NCI-H1048 (cell line): ENCODE measurements around the gene CFAP126.
"Not testable (repeated sequence)": the region's sequence is repeated elsewhere in the genome, so short reads cannot be mapped to it uniquely, and the experiment has no call there.

Experiments used
- DNase-seq: peaks from one replicate; lab custom pipeline; 2025; lab: John Stamatoyannopoulos, UW

The CFAP126 gene, protein sequence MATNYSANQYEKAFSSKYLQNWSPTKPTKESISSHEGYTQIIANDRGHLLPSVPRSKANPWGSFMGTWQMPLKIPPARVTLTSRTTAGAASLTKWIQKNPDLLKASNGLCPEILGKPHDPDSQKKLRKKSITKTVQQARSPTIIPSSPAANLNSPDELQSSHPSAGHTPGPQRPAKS

DNA sequence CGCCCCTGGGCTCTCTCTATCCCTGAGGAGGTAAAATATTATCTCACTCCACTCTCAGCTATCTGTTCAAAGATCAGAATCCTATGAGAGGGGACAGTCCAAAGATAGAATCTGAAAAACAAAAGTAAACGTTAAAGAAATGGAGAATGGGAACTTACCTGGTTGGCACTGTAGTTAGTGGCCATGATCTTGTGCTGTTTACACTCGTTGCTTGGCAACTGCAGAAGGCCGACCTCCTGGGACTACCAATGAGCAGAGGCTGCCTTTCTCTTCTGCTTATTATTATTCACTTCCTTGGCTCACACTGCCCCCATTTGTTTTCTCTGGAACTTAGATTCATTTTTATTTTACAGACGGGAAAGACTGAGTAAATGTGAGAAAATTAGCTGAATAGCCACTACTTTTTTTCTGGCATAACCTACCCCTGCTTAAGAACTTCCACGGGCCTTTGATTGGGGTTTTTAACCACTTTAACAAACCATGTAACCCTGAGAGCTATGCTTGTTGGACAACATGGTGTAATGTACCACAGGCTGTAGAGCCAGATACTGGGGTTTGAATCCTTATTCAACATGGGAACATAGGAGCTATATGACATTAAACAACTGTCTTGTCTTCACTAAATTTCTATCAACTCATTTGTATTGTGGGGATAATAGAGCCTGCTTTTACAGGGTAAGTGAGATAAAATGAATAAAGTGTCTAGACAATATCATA lies at the start of gene CFAP126:
CFAP126 (minus strand) TSS at position 193 of the 717 bp plus-strand sequence; CDS start at position 185, 8 bp downstream.
- DNase-seq, result no peak

DNA sequence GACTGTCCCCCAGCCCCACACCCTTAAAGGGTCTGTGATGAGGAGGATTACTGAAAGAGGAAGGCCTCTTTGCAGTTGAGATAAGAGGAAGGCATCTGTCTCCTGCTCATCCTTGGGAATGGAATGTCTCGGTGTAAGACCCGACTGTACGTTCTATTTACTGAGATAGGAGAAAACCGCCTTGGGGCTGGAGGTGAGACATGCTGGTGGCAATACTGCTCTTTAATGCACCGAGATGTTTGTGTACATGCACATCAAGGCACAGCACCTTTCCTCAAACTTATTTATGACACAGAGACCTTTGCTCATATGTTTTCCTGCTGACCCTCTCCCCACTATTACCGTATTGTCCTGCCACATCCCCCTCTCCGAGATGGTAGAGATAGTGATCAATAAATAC lies 45.4 kb upstream of the CFAP126 start:
- not testable (repeated sequence) for DNase-seq

DNA sequence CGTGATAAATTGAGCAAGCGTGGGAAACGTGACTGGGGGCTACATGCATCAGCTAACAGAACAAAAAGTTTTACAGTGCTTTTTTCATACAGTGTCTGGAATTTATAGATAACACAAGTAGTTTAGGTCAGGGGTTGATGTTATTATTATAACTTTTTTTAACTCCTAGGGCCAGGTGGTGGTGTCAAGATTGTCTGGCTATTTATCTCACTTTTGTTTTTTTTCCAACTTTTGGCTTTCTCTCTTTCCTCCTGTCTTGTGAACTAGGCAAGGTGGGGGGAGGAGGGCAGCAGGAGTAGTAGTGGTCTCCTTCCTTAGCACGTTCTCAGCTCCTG lies 42.9 kb upstream of the CFAP126 start:
- DNase-seq, result not testable (repeated sequence)

DNA sequence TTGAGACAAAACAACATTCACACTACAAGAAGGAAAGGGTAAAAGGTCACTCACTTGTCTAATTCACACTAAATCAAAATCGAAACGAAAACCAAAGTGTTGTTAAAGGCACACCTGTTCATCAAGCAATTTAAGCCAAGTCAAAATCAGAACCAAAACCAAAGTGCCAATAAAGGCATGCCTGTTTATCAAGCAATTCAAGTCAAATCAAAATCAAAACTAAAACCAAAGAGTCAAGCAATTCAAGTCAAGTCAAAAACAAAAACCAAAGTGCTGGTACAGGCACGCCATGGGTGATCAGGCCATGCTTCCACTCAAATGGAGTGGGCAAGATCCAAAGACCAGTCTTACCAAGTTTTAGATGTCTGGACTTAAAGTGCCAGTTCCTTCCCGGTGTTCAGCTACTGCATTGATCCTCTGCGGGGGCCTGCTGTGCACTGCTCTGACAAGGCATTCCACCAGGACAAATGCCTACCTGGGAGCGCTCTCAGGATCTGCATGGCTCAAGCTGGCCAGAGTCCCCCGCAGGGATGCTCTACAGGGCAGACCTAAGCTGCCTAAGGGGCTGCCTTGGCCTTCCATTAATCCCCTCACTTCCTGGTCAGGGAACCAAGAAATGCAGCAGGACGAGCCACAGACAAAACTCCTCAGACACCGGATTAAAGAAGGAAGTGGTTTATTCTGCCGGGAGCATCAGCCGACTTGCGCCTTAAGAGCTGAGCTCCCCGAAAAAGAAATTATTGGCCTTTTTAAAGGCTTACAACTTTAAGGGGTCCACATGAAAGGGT lies 42.4 kb upstream of the CFAP126 start:
- not testable (repeated sequence) for DNase-seq

DNA sequence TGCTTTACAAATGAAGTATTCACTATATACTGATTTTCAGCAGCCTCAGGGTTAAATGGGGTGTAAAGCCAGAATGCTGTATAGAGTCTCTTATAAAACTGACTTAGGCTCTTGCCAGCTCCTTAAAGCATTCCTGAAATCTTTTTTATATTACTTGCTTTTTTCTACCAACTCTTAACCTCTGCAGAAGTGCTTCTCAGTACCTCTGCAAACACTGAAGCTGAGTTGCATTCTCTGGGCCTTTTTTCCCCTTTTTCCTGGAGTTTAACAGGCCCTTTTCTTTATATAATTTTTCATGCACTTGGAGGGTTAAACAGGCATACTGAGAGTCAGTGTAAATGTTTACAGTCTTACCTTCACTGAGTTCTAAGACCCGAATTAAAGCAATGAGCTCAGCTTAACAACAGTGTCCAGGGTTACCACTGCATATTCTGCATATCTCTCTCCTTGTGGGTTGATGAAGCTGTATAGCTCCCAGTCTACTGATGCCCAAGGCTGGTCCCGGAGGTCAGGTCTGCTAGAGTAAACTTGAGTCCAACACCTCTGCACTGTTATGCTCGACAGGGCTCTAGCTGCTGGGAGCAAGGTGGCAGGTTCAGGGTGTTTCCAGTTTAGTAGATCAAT lies 40.9 kb upstream of the CFAP126 start:
- no peak for DNase-seq

DNA sequence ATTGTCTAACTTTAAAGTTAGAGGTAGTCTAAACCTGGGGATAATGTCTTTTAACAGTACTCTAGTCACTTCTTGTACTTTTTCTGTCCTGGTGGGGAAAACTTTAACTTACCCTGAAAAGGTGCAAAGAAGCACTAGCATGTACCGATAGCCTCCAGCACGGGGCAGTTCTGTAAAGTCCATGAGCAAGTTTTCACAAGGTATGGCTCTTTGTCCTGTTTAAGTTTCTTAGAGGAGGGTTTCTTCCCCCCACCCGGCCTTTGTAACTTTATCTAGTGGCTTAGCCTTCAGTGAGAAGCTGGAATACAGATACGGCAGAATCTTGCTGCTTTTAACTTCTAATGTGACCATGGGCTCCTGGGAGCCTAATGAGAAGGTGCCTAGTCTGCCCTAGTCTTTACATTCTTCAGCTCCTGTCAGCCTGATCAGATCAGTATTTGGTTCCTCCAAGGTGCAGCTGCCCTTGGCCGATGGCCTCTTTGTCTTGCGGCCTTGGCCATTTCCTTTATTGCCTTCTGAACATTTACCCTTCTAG lies 39.8 kb upstream of the CFAP126 start:
- no peak for DNase-seq

DNA sequence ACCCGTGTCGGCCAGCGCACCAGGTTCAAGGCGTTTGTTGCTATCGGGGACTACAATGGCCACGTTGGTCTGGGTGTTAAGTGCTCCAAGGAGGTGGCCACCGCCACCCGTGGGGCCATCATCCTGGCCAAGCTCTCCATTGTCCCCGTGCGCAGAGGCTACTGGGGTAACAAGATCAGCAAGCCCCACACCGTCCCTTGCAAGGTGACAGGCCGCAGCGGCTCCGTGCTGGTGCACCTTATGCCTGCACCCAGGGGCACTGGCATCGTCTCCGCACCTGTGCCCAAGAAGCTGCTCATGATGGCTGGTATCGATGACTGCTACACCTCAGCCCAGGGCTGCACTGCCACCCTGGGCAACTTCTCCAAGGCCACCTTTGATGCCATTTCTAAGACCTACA lies 38.9 kb upstream of the CFAP126 start:
- DNase-seq, result not testable (repeated sequence)

DNA sequence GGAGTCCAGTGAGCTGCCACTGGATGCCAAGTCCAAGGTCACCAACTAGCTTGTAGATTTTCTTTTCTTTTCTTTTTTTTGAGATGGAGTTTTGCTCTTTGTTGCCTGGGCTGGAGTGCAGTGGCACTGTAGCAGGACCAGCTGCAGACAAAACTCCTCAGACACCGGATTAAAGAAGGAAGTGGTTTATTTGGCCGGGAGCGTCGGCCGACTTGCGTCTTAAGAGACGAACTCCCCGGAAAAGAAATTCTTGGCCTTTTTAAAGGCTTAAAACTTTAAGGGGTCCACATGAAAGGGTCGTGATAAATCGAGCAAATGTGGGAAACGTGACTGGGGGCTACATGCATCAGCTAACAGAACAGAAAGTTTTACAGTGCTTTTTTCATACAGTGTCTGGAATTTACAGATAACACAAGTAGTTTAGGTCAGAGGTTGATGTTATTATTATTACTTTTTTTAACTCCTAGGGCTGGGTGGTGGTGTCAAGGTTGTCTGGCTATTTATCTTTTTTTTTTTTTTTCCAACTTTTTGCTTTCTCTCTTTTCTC lies 36.4 kb upstream of the CFAP126 start:
- DNase-seq, result no peak

DNA sequence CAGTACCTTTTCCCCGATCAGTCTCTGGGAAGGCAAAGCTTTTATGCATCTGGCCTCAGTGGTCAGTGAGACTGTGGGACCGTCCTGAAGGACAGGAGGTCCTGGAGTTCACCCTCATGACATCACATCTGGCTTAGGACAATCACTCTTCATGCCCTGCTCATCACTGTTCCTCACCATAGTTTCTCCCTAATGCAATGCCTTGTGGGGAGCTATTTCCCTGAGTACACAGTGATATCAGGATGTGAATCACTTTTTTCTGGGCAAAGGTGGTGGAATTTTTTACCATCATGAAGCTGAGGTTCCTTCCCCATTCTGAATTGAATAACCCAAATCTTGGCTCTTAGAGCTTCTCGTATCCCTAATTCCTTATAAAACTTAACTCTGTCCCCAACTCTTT lies 34.8 kb upstream of the CFAP126 start:
- DNase-seq, result no peak

DNA sequence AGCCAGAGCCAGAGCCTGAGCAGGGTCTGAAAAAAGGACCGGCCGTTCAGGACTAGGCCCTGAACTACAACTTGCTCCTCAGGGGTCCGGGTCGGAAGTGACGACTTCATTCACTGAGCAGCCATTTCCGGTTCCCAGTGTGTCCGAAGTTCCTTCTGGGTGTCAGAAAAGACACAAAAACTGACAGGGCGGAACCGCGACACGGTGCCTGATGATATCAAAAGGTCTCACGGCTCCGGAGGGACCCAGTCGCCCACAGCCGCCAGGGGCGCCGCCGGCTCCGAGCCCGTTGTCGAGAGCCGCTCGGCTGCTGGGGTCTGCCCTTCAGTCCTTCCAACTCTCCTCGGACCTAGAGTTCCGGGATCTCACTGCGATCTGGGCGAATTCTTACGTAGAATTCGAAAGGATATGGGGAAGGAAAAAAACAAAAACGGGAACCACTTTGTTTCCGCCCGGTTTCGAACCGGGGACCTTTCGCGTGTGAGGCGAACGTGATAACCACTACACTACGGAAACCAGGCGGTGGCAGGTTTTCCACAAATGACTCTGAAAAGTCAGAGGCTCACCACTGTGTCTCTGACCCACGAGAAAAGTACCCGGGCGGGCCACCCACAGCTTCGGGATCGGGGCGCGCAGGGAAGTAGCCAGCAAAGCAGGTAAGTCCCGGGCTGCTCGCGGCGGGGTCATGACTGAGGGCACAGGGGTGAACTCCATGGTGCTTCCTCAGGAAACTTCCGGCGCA lies 31.8 kb upstream of the CFAP126 start:
- DNase-seq, result no peak

DNA sequence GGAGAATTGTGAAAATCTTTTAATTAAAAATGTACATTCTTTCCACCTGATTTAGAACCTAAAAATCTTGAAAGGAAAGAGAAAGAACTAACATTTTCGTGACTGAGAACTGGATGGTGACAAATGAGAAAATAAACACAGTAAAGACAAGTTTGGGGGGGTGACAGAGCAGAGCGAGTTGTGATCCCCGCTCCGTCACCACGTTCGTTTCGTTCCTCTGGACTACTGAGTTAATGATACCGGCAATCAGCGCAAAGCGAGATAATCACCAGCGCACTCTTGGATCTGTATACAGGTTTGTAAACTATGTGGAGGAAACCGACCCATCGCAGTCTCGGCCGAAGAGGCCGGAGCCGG lies 31.2 kb upstream of the CFAP126 start:
- DNase-seq, result no peak

DNA sequence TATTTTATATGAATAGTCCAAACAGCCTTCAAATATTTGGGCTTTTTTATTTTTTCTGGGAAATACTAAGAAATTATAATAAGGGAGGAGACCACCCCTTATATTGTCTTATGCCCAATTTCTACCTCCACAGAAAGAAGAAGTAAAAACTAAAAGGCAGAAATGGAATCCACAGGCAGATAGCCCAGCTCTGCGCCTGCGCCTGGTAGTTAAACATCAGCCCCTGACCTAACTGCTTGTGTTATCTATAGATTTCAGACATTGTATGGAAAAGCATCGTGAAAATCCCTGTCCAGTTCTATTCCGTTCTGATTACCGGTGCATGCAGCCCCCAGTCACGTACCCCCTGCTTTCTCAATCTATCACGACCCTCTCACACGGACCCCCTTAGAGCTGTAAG lies 29.4 kb upstream of the CFAP126 start:
- not testable (repeated sequence) for DNase-seq

DNA sequence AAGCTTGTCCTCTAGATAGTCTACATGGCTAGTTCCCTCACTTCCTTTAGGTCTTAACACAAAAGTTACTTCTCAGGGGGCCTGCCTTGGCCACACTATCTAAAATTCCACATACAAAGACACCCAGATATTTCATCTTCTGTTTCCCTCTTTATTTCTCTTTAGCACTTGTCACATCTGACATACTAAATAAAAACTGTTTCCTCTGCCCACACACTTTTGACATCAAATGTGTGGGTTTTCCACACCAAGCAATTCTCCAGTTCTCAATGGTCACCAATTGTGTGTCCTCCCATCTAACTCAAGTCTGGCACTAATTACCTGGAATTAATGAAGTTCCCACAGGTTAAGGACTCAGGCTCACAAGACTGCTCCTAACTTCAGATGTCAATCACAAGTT lies 25.5 kb upstream of the CFAP126 start:
- DNase-seq, result no peak

DNA sequence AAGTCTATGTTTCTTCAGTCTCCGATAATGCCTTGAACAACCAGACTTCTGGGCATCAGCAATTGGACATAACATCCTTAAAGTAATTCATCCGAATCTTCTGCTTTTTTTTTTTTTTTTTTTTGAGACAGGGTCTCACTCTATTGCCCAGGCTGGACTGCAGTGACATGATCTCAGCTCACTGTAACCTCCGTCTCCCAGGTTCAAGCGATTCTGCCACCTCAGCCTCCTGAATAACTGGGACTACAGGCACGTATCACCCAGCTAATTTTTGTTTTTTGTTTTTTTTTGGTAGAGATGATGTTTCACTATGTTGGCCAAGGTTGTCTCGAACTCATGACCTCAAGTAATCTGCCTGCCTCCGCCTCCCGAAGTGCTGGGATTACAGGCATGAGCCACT lies 23.9 kb upstream of the CFAP126 start:
- DNase-seq, result no peak

DNA sequence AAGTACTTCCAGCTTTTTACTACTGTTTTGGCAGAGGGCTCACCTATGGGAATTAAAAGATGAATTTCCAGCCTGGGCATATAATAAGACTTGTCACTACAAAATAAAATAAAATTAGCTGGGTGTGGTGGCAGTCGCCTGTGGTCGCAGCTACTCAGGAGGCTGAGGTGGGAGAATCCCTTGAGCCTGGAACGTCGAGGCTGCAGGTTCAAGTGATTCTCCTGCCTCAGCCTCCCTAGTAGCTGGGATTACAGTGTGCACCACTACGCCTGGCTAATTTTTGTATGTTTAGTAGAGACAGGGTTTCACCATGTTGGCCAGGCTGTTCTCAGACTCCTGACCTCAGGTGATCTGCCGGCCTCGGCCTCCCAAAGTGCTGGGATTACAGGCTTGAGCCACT lies 23.5 kb upstream of the CFAP126 start:
- not testable (repeated sequence) for DNase-seq

DNA sequence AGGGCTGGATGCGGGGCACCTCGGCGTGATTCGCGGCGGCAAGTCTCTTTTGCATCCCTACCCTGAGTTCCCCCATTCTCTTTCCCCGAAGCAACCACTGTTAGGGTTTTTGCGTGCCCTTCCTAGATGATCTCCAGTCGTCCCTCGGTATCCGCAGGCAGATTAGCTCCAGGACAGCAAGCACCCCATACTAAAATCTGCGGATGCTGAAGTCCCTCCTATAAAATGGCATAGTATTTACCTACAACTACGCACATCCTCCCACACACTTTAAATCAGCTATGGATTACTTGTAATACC lies 22.8 kb upstream of the CFAP126 start:
- no peak for DNase-seq

DNA sequence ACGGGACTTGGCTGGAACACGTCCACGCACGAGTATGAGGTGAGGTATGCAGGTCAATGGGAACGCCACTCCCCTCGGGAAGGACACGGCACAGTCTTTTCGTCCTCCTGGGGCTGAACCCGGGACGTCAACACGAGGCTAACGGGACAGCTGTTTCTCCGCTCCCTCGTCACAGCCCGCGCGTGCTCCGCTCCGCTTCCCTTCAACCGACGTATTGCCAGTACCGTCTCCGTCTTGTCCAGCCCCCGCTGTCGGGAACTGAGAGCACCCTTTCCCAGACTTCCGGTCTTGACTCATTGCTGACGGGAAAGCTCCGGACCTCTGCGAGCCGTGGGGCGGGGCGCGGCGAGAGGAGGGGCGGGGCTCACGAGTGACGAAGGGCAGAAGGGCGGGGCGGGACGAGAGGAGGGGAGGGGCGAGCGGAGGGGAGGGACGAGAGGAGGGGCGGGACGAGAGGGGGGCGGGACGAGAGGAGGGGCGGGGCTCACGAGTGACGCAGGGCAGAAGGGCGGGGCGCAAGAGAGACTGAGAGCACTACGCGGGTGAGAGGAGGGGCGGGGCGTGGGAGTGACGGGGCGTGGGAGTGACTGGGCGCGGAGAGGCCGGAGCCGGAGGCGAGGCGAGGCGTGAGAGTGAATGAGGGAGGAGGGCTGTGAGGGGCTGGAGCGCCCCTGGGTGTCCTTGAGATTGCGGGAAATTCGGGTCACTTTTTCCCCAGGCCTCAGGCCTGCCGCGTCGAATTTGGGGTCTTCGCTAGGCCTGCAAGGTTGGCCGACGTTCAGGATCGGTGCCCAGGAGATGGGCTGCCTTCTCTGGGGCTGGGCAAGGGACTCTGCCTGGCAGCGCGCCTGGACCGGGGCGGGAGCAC lies 22.2 kb upstream of the CFAP126 start:
- DNase-seq, result peak; percentile 98

DNA sequence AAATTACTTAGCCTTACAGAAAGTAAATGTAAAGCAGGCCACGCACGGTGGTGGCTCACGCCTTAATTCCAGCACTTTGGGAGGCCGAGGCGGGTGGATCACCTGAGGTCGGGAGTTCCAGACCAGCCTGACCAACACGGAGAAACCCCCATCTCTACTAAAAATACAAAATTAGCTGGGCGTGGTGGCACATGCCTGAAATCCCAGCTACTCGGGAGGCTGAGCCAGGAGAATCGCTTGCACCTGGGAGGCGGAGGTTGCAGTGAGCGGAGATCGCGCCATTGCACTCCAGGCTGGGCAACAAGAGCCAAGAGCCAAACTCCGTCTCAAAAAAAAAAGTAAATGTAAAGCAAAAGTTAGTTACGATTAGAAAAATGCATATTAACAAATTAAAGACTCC lies 21.5 kb upstream of the CFAP126 start:
- DNase-seq, result not testable (repeated sequence)

DNA sequence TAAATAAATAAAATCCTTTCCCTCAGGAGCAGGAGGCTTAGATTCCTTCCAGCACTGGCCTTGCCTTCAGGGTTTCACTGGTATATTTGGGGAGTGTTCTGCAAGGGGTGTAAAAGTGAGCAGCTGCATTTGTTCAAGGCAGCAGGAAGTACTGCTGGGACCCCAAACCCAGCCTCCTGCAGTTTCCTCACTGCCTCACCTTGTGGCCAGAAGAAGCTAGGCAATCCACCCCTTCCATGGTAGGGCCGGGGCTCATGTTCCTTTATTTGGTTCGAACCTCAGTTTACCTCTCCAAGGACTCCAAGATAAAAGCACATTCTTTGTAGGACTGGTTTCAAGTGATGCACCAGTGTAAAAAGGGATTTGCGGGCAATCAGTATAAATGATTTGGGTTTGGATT lies 21.0 kb upstream of the CFAP126 start:
- no peak for DNase-seq

DNA sequence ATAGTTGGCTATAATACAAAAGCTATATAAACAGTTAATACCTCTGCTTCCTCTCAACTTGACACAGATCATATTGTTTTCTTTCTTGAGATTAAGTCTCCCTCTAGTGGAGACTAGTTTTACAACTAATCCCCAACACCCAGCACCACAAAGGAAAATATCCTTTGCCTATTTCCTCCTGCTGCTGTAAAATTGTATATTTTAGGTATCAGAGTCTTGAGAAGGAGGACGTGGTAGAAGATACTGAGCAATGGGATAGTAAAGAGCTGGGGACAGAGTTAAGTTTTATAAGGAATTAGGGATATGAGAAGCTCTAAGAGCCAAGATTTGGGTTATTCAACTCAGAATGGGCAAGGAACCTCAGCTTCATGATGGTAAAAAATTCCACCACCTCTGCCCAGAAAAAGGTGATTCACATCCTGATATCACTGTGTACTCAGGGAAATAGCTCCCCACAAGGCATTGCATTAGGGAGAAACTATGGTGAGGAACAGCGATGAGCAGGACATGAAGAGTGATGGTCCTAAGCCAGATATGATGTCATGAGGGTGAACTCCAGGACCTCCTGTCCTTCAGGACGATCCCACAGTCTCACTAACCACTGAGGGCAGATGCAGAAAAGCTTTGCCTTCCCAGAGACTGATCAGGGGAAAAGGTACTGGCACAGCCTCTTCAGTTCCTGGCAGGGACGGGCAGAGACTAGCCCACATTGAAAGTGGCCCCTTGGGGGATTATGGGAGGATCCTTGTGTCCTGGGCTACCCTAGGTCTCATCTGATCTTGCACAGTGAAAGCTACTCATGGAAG lies 14.7 kb upstream of the CFAP126 start:
- peak; percentile 22 for DNase-seq
